ENCODE measurements around the gene GDF15. TPM values are rescaled to one million over a fixed set of nuclear protein-coding genes. Genes with fewer than 3 reads are reported as not detected.
"Not testable (repeated sequence)": the region's sequence is repeated elsewhere in the genome, so short reads cannot be mapped to it uniquely, and the experiment has no call there.

GDF15 gene
- total RNA-seq, 2 donors from 2014 or later = 40.5 to 86.1 TPM

- ATAC-seq = peak; percentile 77
- Histone ChIP-seq H3K27me3 (peaks cover 0 to 7% of the 10 kb centered on the region in 2 donors), H3K27ac (peak overlapping the region in 3 of 4 donors; percentile 13 to 60 (median 27)), H3K36me3 (replicated peaks in 1 of 2; ENCODE audit: insufficient read depth in 1 of 2, low read depth in 2 of 2) (no peaks in the 10 kb centered on the region), H3K9me3 (no peaks in the 10 kb centered on the region), H3K4me1 (peaks cover 45% of the 10 kb centered on the region), H3K4me3 (no peak overlapping the region)
- peak; percentile 59 to 82 (median 75) for DNase-seq
- 0 to 23% methylated on average over 2 to 6 of the region's 6 CpGs for WGBS, 2 donors
- intact Hi-C loops (cut with DNase I) = no loop called here
- TF ChIP-seq POLR2A (IDR thresholded peaks at IDR 0.05) (no peak), CTCF (IDR thresholded peaks at IDR 0.05) (peak in 4 of 7 experiments; percentile 8 to 26 (median 14))
Measured at GRCh38 chr19:18399008-18399407, 13.1 kb downstream of the GDF15 start.

GRCh38 chr19:18401580-18402112, 15.7 kb downstream of the GDF15 start:
- H3K9me3 ChIP-seq = no peaks in the 10 kb centered on the region
- ATAC-seq (peak; percentile 30), DNase-seq (peak in 2 of 4 donors; percentile 48 to 83)
- intact Hi-C loops (cut with DNase I) = no loop called here
- peaks cover 0 to 7% of the 10 kb centered on the region in 2 donors for H3K27me3 ChIP-seq
- H3K27ac ChIP-seq = peak overlapping the region in 3 of 4 donors; percentile 41 to 61 (median 46)
- H3K4me1 ChIP-seq = peaks cover 38% of the 10 kb centered on the region
- no peak overlapping the region for H3K4me3 ChIP-seq
- peak in 1 of 3 donors; percentile 34 for TF ChIP-seq POLR2A (IDR thresholded peaks at IDR 0.05)
- TF ChIP-seq CTCF (IDR thresholded peaks at IDR 0.05) = peak in 3 of 7 experiments; percentile 4 to 24 (median 21)
- WGBS, 2 donors = 49 to 55% methylated on average over 7 of the region's 7 CpGs
- no peaks in the 10 kb centered on the region for H3K36me3 ChIP-seq (replicated peaks in 1 of 2; ENCODE audit: insufficient read depth in 1 of 2, low read depth in 2 of 2)

GRCh38 chr19:18402455-18403248, 16.7 kb downstream of the GDF15 start:
- peak overlapping the region in 3 of 4 donors; percentile 41 to 61 (median 46) for H3K27ac ChIP-seq
- 55 to 71% methylated on average over 18 of the region's 18 CpGs for WGBS, 2 donors
- H3K9me3 ChIP-seq; H3K27me3 ChIP-seq; H3K4me3 ChIP-seq; ATAC-seq; DNase-seq; H3K36me3 ChIP-seq (replicated peaks in 1 of 2; ENCODE audit: insufficient read depth in 1 of 2, low read depth in 2 of 2); intact Hi-C loops (cut with DNase I): not testable (repeated sequence)
- H3K4me1 ChIP-seq = peaks cover 29% of the 10 kb centered on the region

DNA sequence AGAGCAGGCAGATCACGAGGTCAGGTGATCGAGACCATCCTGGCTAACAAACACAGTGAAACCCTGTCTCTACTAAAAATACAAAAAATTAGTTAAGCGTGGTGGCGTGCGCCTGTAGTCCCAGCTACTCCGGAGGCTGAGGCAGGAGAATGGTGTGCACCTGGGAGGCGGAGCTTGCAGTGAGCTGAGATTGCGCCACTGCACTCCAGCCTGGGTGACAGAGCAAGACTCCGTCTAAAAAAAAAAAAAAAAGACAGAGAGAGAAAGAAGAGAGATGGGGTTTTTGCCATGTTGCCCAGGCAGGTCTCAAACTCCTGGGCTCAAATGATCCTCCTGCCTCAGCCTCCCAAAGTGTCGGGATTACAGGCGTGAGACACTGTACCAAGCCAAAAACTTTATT, 19.8 kb downstream of the GDF15 start:
- H3K4me3 ChIP-seq; ATAC-seq; H3K27ac ChIP-seq; H3K27me3 ChIP-seq; intact Hi-C loops (cut with DNase I); H3K36me3 ChIP-seq (replicated peaks in 1 of 2; ENCODE audit: insufficient read depth in 1 of 2, low read depth in 2 of 2); H3K9me3 ChIP-seq; DNase-seq: not testable (repeated sequence)
- peaks cover 21% of the 10 kb centered on the region for H3K4me1 ChIP-seq
- WGBS, 2 donors = 86 to 88% methylated on average over 11 of the region's 11 CpGs

GRCh38 chr19:18406749-18407148, 20.8 kb downstream of the GDF15 start:
- 81 to 88% methylated on average over 9 of the region's 9 CpGs for WGBS, 2 donors
- no peak overlapping the region for H3K27ac ChIP-seq
- H3K27me3 ChIP-seq = no peaks in the 10 kb centered on the region
- no peak overlapping the region for H3K4me3 ChIP-seq
- DNase-seq = no peak
- H3K9me3 ChIP-seq = no peaks in the 10 kb centered on the region
- no peak for ATAC-seq
- intact Hi-C loops (cut with DNase I) = no loop called here
- peaks cover 19% of the 10 kb centered on the region for H3K4me1 ChIP-seq
- no peaks in the 10 kb centered on the region for H3K36me3 ChIP-seq (replicated peaks in 1 of 2; ENCODE audit: insufficient read depth in 1 of 2, low read depth in 2 of 2)
- TF ChIP-seq POLR2A (IDR thresholded peaks at IDR 0.05) (no peak), CTCF (IDR thresholded peaks at IDR 0.05) (no peak)
